ENCODE results near the gene DUSP16.

GRCh38 chr12:12599750-12600643 is 37.3 kb upstream of the DUSP16 start:
- no peak for TF ChIP-seq CTCF (IDR thresholded peaks at IDR 0.05)
- no peak for TF ChIP-seq POLR2A (IDR thresholded peaks at IDR 0.05)
